T-helper 1 cell treated with Interleukin-12 subunit alpha and Interleukin-12 subunit beta and Interleukin-4 antibody, amounts not matched to agents 30 ng/mL and 1 ng/mL, for 36 hours (primary cell): ENCODE measurements around the gene CCSER2. TPM values are rescaled to one million over a fixed set of nuclear protein-coding genes. Genes with fewer than 3 reads are reported as not detected.
"Not testable (repeated sequence)": the region's sequence is repeated elsewhere in the genome, so short reads cannot be mapped to it uniquely, and the experiment has no call there.

Experiments used
- intact Hi-C: fragments of 100-400 bp; cut with micrococcal nuclease; formaldehyde crosslinking; loops from one replicate; pipeline ENCODE4 v1.15.1; 2024
- total RNA-seq: library from RNA; stranded (reverse); gene quantifications from 2 replicates; pipeline ENCODE4 v1.2.3, GENCODE V29; 2022

CCSER2 gene
- total RNA-seq, 1 donor from 2014 or later: 85.9 TPM

GRCh38 chr10:84388148-84388547, 59.8 kb downstream of the CCSER2 start:
- intact Hi-C loops: no loop called here

GRCh38 chr10:84390364-84390763, 62.0 kb downstream of the CCSER2 start:
- intact Hi-C loops: no loop called here

GRCh38 chr10:84391326-84391725, 62.9 kb downstream of the CCSER2 start:
- intact Hi-C loops: no loop called here

- intact Hi-C loops: no loop called here
These were observed 63.8 kb downstream of the CCSER2 start for GRCh38 chr10:84392181-84392580.

- intact Hi-C loops: no loop called here
These were observed 67.2 kb downstream of the CCSER2 start for GRCh38 chr10:84395581-84395980.

GRCh38 chr10:84397735-84398144, 69.4 kb downstream of the CCSER2 start:
- intact Hi-C loops: no loop called here

GRCh38 chr10:84398696-84399095, 70.3 kb downstream of the CCSER2 start:
- intact Hi-C loops: no loop called here

GRCh38 chr10:84401854-84402611, 73.6 kb downstream of the CCSER2 start:
- intact Hi-C loops: no loop called here

GRCh38 chr10:84404783-84405182, 76.4 kb downstream of the CCSER2 start:
- intact Hi-C loops: no loop called here

- intact Hi-C loops: no loop called here
These were observed 77.3 kb downstream of the CCSER2 start for GRCh38 chr10:84405662-84406061.

GRCh38 chr10:84406561-84406960, 78.2 kb downstream of the CCSER2 start:
- intact Hi-C loops: no loop called here

- intact Hi-C loops: no loop called here
These were observed 79.1 kb downstream of the CCSER2 start for GRCh38 chr10:84407388-84408049.

- intact Hi-C loops: no loop called here
These were observed 84.1 kb downstream of the CCSER2 start for GRCh38 chr10:84412482-84412881.

- intact Hi-C loops: not testable (repeated sequence)
These were observed 85.7 kb downstream of the CCSER2 start for GRCh38 chr10:84414110-84414509.

GRCh38 chr10:84415539-84416244, 87.3 kb downstream of the CCSER2 start:
- intact Hi-C loops: no loop called here

GRCh38 chr10:84416245-84416555, 87.8 kb downstream of the CCSER2 start:
- intact Hi-C loops: no loop called here

GRCh38 chr10:84423719-84424118, 95.3 kb downstream of the CCSER2 start:
- intact Hi-C loops: loop anchor here (2.0 kb wide), 1 partner anchor 13 kb away; no protein-coding TSS in a partner anchor

GRCh38 chr10:84424731-84425167, 96.4 kb downstream of the CCSER2 start:
- intact Hi-C loops: loop anchor here (2.0 kb wide), 1 partner anchor 14 kb away; no protein-coding TSS in a partner anchor

GRCh38 chr10:84427903-84428650, 99.7 kb downstream of the CCSER2 start:
- intact Hi-C loops: no loop called here

GRCh38 chr10:84428711-84429110, 100.3 kb downstream of the CCSER2 start:
- intact Hi-C loops: no loop called here

GRCh38 chr10:84429926-84430520, 101.6 kb downstream of the CCSER2 start:
- intact Hi-C loops: loop anchor here (1.0 kb wide), 3 partner anchors 55 to 166 kb away; no protein-coding TSS in a partner anchor
